Mesodermal cell (in vitro differentiated cells): ENCODE results near the gene PEX7. TPM values are rescaled to one million over a fixed set of nuclear protein-coding genes. Genes with fewer than 3 reads are reported as not detected.

Experiments
- H3K27ac ChIP-seq: 2 replicates; pipeline ENCODE4 v1.7.0; 2013; ENCODE audit warnings: mild to moderate bottlenecking, low read depth, low read length, moderate library complexity; ENCODE audit not compliant: severe bottlenecking
- H3K36me3 ChIP-seq: 2 replicates; pipeline ENCODE4 v1.7.1; 2013; ENCODE audit warnings: mild to moderate bottlenecking, low read length, moderate library complexity; ENCODE audit not compliant: control insufficient read depth, insufficient read depth
- H3K4me1 ChIP-seq: one replicate; pipeline ENCODE4 v1.7.1; 2013; ENCODE audit warnings: mild to moderate bottlenecking, low read length; ENCODE audit not compliant: insufficient read depth, control insufficient read depth, poor library complexity, severe bottlenecking
- H3K4me3 ChIP-seq: 2 replicates; pipeline ENCODE4 v1.7.0; 2013; ENCODE audit warnings: low read length, control low read depth, mild to moderate bottlenecking; ENCODE audit not compliant: insufficient read depth, poor library complexity, severe bottlenecking; ENCODE audit errors: extremely low read depth
- H3K9me3 ChIP-seq: 2 replicates; pipeline ENCODE4 v1.7.1; 2013; ENCODE audit warnings: mild to moderate bottlenecking, low read length, moderate library complexity; ENCODE audit not compliant: control insufficient read depth
- WGBS, 2 experiments: methylation state at CpG; one replicate each; pipeline ENCODE4 v1.1.5; 2013; ENCODE audit warnings: missing lambda C conversion rate in 2 of 2; ENCODE audit not compliant: insufficient coverage in 2 of 2; 5-methylcytosine and 5-hydroxymethylcytosine counted together
- polyA plus RNA-seq, 2 experiments: library from polyadenylated mRNA; stranded (reverse); fragments of 50-300 nt; gene quantifications; one replicate each; pipeline ENCODE4 v1.2.3, GENCODE V29; 2013

Gene PEX7
- 6.5 TPM for polyA plus RNA-seq (2013, experiment 1 of 2)
- polyA plus RNA-seq (2013, experiment 2 of 2) = 5.9 TPM

- Histone ChIP-seq H3K36me3 (peaks cover 7% of the 10 kb centered on the region), H3K4me1 (no peaks in the 10 kb centered on the region), H3K9me3 (no peaks in the 10 kb centered on the region), H3K27ac (peak within 1 kb of the TSS; percentile 83), H3K4me3 (peak within 1 kb of the TSS; percentile 57)
- WGBS, 2 experiments = 8 to 11% methylated on average over 36 to 66 of the region's 78 CpGs
These were observed at the start of gene PEX7 for GRCh38 chr6:136822376-136823127. PEX7 (plus strand) TSS chr6:136822592; CDS start chr6:136822666, 74 bp downstream.

- no peak overlapping the region for H3K27ac ChIP-seq
- no peaks in the 10 kb centered on the region for H3K36me3 ChIP-seq
- 88 to 89% methylated on average over 5 of the region's 6 CpGs for WGBS, 2 experiments
- H3K4me1 ChIP-seq = no peaks in the 10 kb centered on the region
- H3K9me3 ChIP-seq = no peaks in the 10 kb centered on the region
- no peak overlapping the region for H3K4me3 ChIP-seq
These were observed 49.5 kb upstream of the PEX7 start for GRCh38 chr6:136772685-136773472.

- H3K27ac ChIP-seq = no peak overlapping the region
- no peaks in the 10 kb centered on the region for H3K36me3 ChIP-seq
- no peak overlapping the region for H3K4me3 ChIP-seq
- H3K9me3 ChIP-seq = no peaks in the 10 kb centered on the region
- H3K4me1 ChIP-seq = no peaks in the 10 kb centered on the region
- 85 to 100% methylated on average over 2 of the region's 4 CpGs for WGBS, 2 experiments
These were observed 49.0 kb upstream of the PEX7 start for GRCh38 chr6:136773473-136773796.

- no peak overlapping the region for H3K4me3 ChIP-seq
- no peaks in the 10 kb centered on the region for H3K9me3 ChIP-seq
- H3K4me1 ChIP-seq = no peaks in the 10 kb centered on the region
- H3K27ac ChIP-seq = no peak overlapping the region
- H3K36me3 ChIP-seq = no peaks in the 10 kb centered on the region
- 89 to 90% methylated on average over 4 of the region's 6 CpGs for WGBS, 2 experiments
These were observed 48.0 kb upstream of the PEX7 start for GRCh38 chr6:136774228-136775041.

GRCh38 chr6:136775081-136775480 lies 47.3 kb upstream of the PEX7 start:
- H3K27ac ChIP-seq = no peak overlapping the region
- no peaks in the 10 kb centered on the region for H3K4me1 ChIP-seq
- 87 to 100% methylated on average over 3 of the region's 3 CpGs for WGBS, 2 experiments
- no peak overlapping the region for H3K4me3 ChIP-seq
- no peaks in the 10 kb centered on the region for H3K36me3 ChIP-seq
- H3K9me3 ChIP-seq = no peaks in the 10 kb centered on the region

GRCh38 chr6:136775548-136775947 lies 46.8 kb upstream of the PEX7 start:
- Histone ChIP-seq H3K4me1 (no peaks in the 10 kb centered on the region), H3K4me3 (no peak overlapping the region), H3K27ac (no peak overlapping the region), H3K9me3 (no peaks in the 10 kb centered on the region), H3K36me3 (no peaks in the 10 kb centered on the region)
- 96 to 100% methylated on average over 2 of the region's 2 CpGs for WGBS, 2 experiments

- Histone ChIP-seq H3K4me1 (no peaks in the 10 kb centered on the region), H3K36me3 (no peaks in the 10 kb centered on the region), H3K4me3 (no peak overlapping the region), H3K27ac (no peak overlapping the region), H3K9me3 (no peaks in the 10 kb centered on the region)
- WGBS, 2 experiments = 80 to 100% methylated on average over 1 of the region's 3 CpGs
These were observed 44.7 kb upstream of the PEX7 start for GRCh38 chr6:136777651-136778050.

- no peak overlapping the region for H3K27ac ChIP-seq
- no peaks in the 10 kb centered on the region for H3K36me3 ChIP-seq
- H3K4me1 ChIP-seq = peaks cover 3% of the 10 kb centered on the region
- 89 to 90% methylated on average over 1 of the region's 1 CpG for WGBS, 2 experiments
- no peak overlapping the region for H3K4me3 ChIP-seq
- no peaks in the 10 kb centered on the region for H3K9me3 ChIP-seq
These were observed 42.7 kb upstream of the PEX7 start for GRCh38 chr6:136779682-136780081.

- Histone ChIP-seq H3K27ac (no peak overlapping the region), H3K4me3 (no peak overlapping the region), H3K4me1 (peaks cover 3% of the 10 kb centered on the region), H3K9me3 (no peaks in the 10 kb centered on the region), H3K36me3 (no peaks in the 10 kb centered on the region)
- WGBS, 2 experiments = 89% methylated on average over 2 of the region's 3 CpGs; no CpG with 5 or more reads in 1 of the 2 experiments
These were observed 41.4 kb upstream of the PEX7 start for GRCh38 chr6:136780972-136781371.

GRCh38 chr6:136782021-136782770 lies 40.2 kb upstream of the PEX7 start:
- Histone ChIP-seq H3K27ac (no peak overlapping the region), H3K4me1 (peaks cover 3% of the 10 kb centered on the region), H3K4me3 (no peak overlapping the region), H3K36me3 (no peaks in the 10 kb centered on the region), H3K9me3 (no peaks in the 10 kb centered on the region)
- WGBS, 2 experiments = no CpG with 5 or more reads among the region's 1 CpG
